ENCODE data around the gene ISM1. TPM values are rescaled to one million over a fixed set of nuclear protein-coding genes. Genes with fewer than 3 reads are reported as not detected.

Gene ISM1
- total RNA-seq, 1 donor from 2014 or later, result 0.95 TPM

DNA sequence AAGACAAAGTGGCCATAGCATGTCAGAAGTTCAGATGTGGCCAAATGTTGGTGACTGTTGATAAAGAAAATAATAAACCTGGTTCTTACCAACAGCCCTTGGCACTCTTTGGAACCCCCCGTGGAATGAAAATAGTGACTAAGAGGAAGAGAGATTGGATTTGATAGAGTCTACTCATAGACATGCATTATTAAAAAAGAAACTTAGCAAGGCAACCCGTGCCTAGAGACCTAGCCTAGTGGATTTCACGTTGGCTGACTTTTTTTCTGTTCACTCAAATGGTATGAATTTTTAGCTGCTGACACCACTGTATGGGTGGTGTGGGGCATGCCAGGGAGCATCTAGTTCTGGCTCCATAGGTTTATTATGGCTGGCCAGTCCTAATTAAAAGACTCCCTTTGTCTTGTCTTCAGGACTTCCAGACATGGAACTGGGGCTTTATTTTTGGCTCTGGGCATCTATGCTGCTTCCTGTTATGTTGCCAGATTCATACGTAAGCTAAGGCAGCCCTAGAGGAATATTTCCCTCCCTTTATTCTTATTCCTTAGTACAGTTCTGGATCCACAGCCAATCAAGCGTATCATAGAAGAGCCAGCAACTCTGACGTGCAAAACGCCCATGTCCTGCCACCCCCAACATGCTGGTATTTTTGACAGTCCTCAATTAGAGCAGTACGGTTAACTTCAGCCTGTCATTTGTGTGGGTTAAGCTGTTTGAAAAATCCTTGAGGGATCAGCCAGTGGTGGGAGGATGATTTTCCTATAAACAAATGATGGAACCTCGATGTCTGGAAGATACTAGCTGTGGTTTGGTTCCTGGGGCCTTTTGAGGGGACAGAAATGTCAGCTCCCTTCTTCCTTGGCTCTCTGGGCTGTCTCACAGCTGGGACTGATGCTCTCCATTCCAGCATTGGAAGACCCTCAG lies 127.5 kb downstream of the ISM1 start:
- DNase-seq (ENCODE audit: low spot score), result no peak

DNA sequence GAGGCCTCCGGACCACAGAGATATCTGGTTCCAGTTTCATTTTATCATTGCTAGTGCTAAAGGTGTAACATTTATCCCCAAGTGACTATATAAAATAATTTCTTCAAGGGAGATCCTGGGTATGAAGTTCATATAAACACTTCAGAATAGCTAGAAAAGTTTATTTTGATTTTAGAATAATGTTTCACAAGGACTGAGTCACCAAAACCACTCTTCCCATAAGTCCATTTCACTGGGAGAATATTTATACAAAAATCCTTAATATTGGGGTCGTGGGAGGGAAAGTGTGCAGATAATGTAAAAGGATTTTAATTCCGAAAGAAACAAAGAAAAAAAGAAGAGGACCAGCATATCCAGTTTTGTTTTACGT lies 128.1 kb downstream of the ISM1 start:
- no peak for DNase-seq (ENCODE audit: low spot score)

Other genes with a start within 250 kb of the ISM1 start
- gene SPTLC3, start 212.3 kb upstream of the ISM1 start, total RNA-seq, result 26.7 TPM

Data from mucosa of gallbladder (tissue), 1 donor.